IMR-90 (cell line): ENCODE results near the gene JMJD1C. TPM values are rescaled to one million over a fixed set of nuclear protein-coding genes. Genes with fewer than 3 reads are reported as not detected.

Experiments used
- ATAC-seq: fragments of 200-7000 bp; cut with Tn5 transposase; 2 replicates; pipeline ENCODE4 v1.9.1; 2020; ENCODE audit warnings: low read depth, mild to moderate bottlenecking, moderate library complexity
- BruUV-seq: library from RNA; stranded (reverse); fragments of 400-500 nt; replicated peaks from 2 replicates; lab custom pipeline; 2021; lab: Mats Ljungman, UMichigan
- CTCF ChIA-PET: fragments of 300-600 bp; formaldehyde crosslinking; extraction: SDS; loops from one replicate; lab custom pipeline; 2021; ENCODE audit warnings: antibody characterized with exemption; lab: Yijun Ruan, JAX
- POLR2A ChIA-PET: fragments of 300-600 bp; sonication (Branson Sonifier 250); formaldehyde crosslinking; loops from one replicate; lab custom pipeline; 2022; ENCODE audit warnings: antibody characterized with exemption; ENCODE audit not compliant: unreplicated experiment; lab: Charles Lee
- DNase-seq: peaks from one replicate; pipeline ENCODE4 v3.0.0; 2013
- H2AFZ ChIP-seq: replicated peaks from 2 replicates; pipeline ENCODE3; 2013; ENCODE audit warnings: low read length, mild to moderate bottlenecking; ENCODE audit not compliant: poor library complexity
- H2AK5ac ChIP-seq: 2 replicates; pipeline ENCODE4 v1.6.1; 2013; ENCODE audit warnings: low read depth, low read length, inconsistent platforms
- H2AK9ac ChIP-seq: replicated peaks from 2 replicates; pipeline ENCODE3; 2013; ENCODE audit warnings: mild to moderate bottlenecking, low read depth, low read length, moderate library complexity; ENCODE audit not compliant: poor library complexity
- H2BK120ac ChIP-seq: 2 replicates; pipeline ENCODE4 v1.6.1; 2013; ENCODE audit warnings: low read depth, low read length, inconsistent platforms
- H2BK15ac ChIP-seq: 3 replicates; pipeline ENCODE4 v1.6.1; 2013; ENCODE audit warnings: low read depth, low read length, inconsistent platforms
- H2BK20ac ChIP-seq: 2 replicates; pipeline ENCODE4 v1.6.1; 2013; ENCODE audit warnings: low read depth, mild to moderate bottlenecking, inconsistent platforms, low read length, moderate library complexity
- H2BK5ac ChIP-seq: 2 replicates; pipeline ENCODE4 v1.6.1; 2013; ENCODE audit warnings: mild to moderate bottlenecking, low read depth, low read length, inconsistent platforms; ENCODE audit not compliant: poor library complexity, severe bottlenecking
- H3K14ac ChIP-seq: replicated peaks from 2 replicates; pipeline ENCODE4 v1.6.1; 2013; ENCODE audit warnings: low read depth, low read length, inconsistent platforms
- H3K18ac ChIP-seq: 2 replicates; pipeline ENCODE4 v1.6.1; 2013; ENCODE audit warnings: low read depth, low read length, control low read depth
- H3K23ac ChIP-seq: 2 replicates; pipeline ENCODE4 v1.6.1; 2013; ENCODE audit warnings: low read depth, low read length, inconsistent platforms
- H3K27ac ChIP-seq: 2 replicates; pipeline ENCODE4 v1.5.1; 2013; ENCODE audit warnings: mild to moderate bottlenecking, control low read depth, low read length; ENCODE audit not compliant: insufficient read depth
- H3K27me3 ChIP-seq: 2 replicates; pipeline ENCODE4 v1.6.1; 2013; ENCODE audit warnings: low read length; ENCODE audit not compliant: control insufficient read depth, insufficient read depth
- H3K36me3 ChIP-seq: 2 replicates; pipeline ENCODE4 v1.6.1; 2013; ENCODE audit warnings: low read length, mixed read lengths; ENCODE audit not compliant: control insufficient read depth, insufficient read depth
- H3K4ac ChIP-seq: 2 replicates; pipeline ENCODE4 v1.6.1; 2013; ENCODE audit warnings: low read depth, low read length, inconsistent platforms
- H3K4me1 ChIP-seq: 2 replicates; pipeline ENCODE4 v1.6.1; 2013; ENCODE audit warnings: low read length, mixed read lengths; ENCODE audit not compliant: control insufficient read depth, insufficient read depth
- H3K4me2 ChIP-seq: 2 replicates; pipeline ENCODE4 v1.6.1; 2013; ENCODE audit warnings: low read depth, mild to moderate bottlenecking, control low read depth, low read length, moderate library complexity
- H3K4me3 ChIP-seq: 2 replicates; pipeline ENCODE4 v1.5.1; 2013; ENCODE audit warnings: low read depth, mild to moderate bottlenecking, control low read depth, low read length, moderate library complexity; ENCODE audit not compliant: insufficient read depth
- H3K56ac ChIP-seq: 2 replicates; pipeline ENCODE4 v1.6.1; 2013; ENCODE audit warnings: low read length, inconsistent platforms; ENCODE audit not compliant: insufficient read depth; ENCODE audit errors: extremely low read depth
- H3K79me1 ChIP-seq, 2 experiments: 2 replicates each; pipeline ENCODE4 v1.6.1; 2013; ENCODE audit warnings: low read length in 2 of 2, inconsistent platforms in 1 of 2, low read depth in 1 of 2
- H3K9ac ChIP-seq: 2 replicates; pipeline ENCODE4 v1.6.1; 2013; ENCODE audit warnings: low read depth, low read length, control low read depth
- H3K9me1 ChIP-seq: 2 replicates; pipeline ENCODE4 v1.6.1; 2013; ENCODE audit warnings: low read length, inconsistent platforms; ENCODE audit not compliant: insufficient read depth
- H3K9me3 ChIP-seq: 2 replicates; pipeline ENCODE4 v1.6.1; 2013; ENCODE audit warnings: low read length; ENCODE audit not compliant: control insufficient read depth, insufficient read depth
- H4K20me1 ChIP-seq: 2 replicates; pipeline ENCODE4 v1.6.1; 2013; ENCODE audit warnings: low read length, inconsistent platforms; ENCODE audit not compliant: insufficient read depth
- H4K5ac ChIP-seq: 2 replicates; pipeline ENCODE4 v1.6.1; 2013; ENCODE audit warnings: mild to moderate bottlenecking, low read depth, low read length, control low read depth
- H4K8ac ChIP-seq, 2 experiments: 2 replicates each; pipeline ENCODE4 v1.6.1; 2013; ENCODE audit warnings: low read depth in 2 of 2, low read length in 2 of 2, control low read depth in 1 of 2, inconsistent platforms in 1 of 2
- H4K91ac ChIP-seq: 2 replicates; pipeline ENCODE4 v1.6.1; 2013; ENCODE audit warnings: low read depth, low read length, inconsistent platforms; ENCODE audit not compliant: insufficient read depth
- BHLHE40 ChIP-seq: fragments of 150-350 bp; IDR thresholded peaks from 2 replicates; pipeline ENCODE4 v1.6.1; 2016; ENCODE audit warnings: mild to moderate bottlenecking, low read depth, low read length
- CEBPB ChIP-seq: IDR thresholded peaks from 2 replicates; pipeline ENCODE4 v1.6.1; 2012; ENCODE audit warnings: low read depth, low read length, improper control_type of control experiment
- CHD1 ChIP-seq: IDR thresholded peaks from 2 replicates; pipeline ENCODE4 v1.6.1; 2012; ENCODE audit warnings: low read depth, low read length, improper control_type of control experiment
- CTCF ChIP-seq: conservative IDR thresholded peaks from 2 replicates; pipeline ENCODE4 v1.5.1; 2012; ENCODE audit warnings: mild to moderate bottlenecking, low read depth, low read length, improper control_type of control experiment
- FOS ChIP-seq: fragments of 150-350 bp; IDR thresholded peaks from 2 replicates; pipeline ENCODE4 v1.6.1; 2016; ENCODE audit warnings: low read depth, low read length
- MAFK ChIP-seq: IDR thresholded peaks from 2 replicates; pipeline ENCODE4 v1.6.1; 2012; ENCODE audit warnings: low read depth, low read length, improper control_type of control experiment
- MAZ ChIP-seq: IDR thresholded peaks from 2 replicates; pipeline ENCODE4 v1.6.1; 2012; ENCODE audit warnings: low read depth, mild to moderate bottlenecking, low read length, improper control_type of control experiment, moderate library complexity, borderline replicate concordance
- MXI1 ChIP-seq: IDR thresholded peaks from 2 replicates; pipeline ENCODE4 v1.6.1; 2012; ENCODE audit warnings: low read depth, mild to moderate bottlenecking, low read length, moderate library complexity, borderline replicate concordance
- NFE2L2 ChIP-seq: fragments of 150-350 bp; IDR thresholded peaks from 2 replicates; pipeline ENCODE4 v1.6.1; 2016; ENCODE audit warnings: low read depth, mild to moderate bottlenecking, low read length
- POLR2A ChIP-seq: IDR thresholded peaks from 2 replicates; pipeline ENCODE4 v1.6.1; 2012; ENCODE audit warnings: mild to moderate bottlenecking, low read depth, low read length
- RAD21 ChIP-seq: IDR thresholded peaks from 2 replicates; pipeline ENCODE4 v1.6.1; 2012; ENCODE audit warnings: low read length, improper control_type of control experiment
- RCOR1 ChIP-seq: IDR thresholded peaks from 2 replicates; pipeline ENCODE4 v1.6.1; 2012; ENCODE audit warnings: mild to moderate bottlenecking, low read length, improper control_type of control experiment; ENCODE audit not compliant: insufficient replicate concordance
- RFX5 ChIP-seq: IDR thresholded peaks from 2 replicates; pipeline ENCODE4 v1.8.0; 2012; ENCODE audit warnings: low read depth, mild to moderate bottlenecking, low read length, moderate library complexity
- WGBS, 2 experiments: methylation state at CpG; one replicate each; pipeline versions ENCODE4 v1.1.5 to v1.1.7; 2013; ENCODE audit warnings: missing lambda C conversion rate in 2 of 2; ENCODE audit not compliant: insufficient read length in 1 of 2; ENCODE audit errors: extremely low coverage in 2 of 2; 5-methylcytosine and 5-hydroxymethylcytosine counted together
- dilution Hi-C: fragments of 300-500 bp; cut with HindIII; formaldehyde crosslinking; loops from one replicate; pipeline ENCODE4 v1.14.3; 2018; ENCODE audit warnings: low sequenced_read_pairs; ENCODE audit not compliant: unreplicated experiment
- in situ Hi-C: fragments of 300-500 bp; cut with MboI; formaldehyde crosslinking; loops from 3 replicates; pipeline ENCODE4 v1.14.3; 2019; ENCODE audit warnings: low sequenced_read_pairs, inconsistent platforms, mixed read lengths
- intact Hi-C: fragments of 100-400 bp; cut with micrococcal nuclease; formaldehyde crosslinking; loops from 2 replicates; pipeline ENCODE4 v1.10.0; 2022
- polyA plus RNA-seq, 3 experiments: library from polyadenylated mRNA; depleted of rRNA; stranded (reverse); fragments of >200 nt; gene quantifications; 2 replicates each; pipeline ENCODE4 v1.2.3, GENCODE V29; 2012; ENCODE audit warnings: low replicate concordance in 1 of 3
- total RNA-seq: library from RNA; depleted of rRNA; stranded (reverse); fragments of >200 nt; gene quantifications from 2 replicates; pipeline ENCODE4 v1.2.3, GENCODE V29; 2012
- TF ChIP-seq, protein P1 (sequence below): fragments of 150-350 bp; IDR thresholded peaks from 2 replicates; pipeline ENCODE4 v1.6.1; 2016; ENCODE audit warnings: low read depth, mild to moderate bottlenecking, low read length, moderate library complexity, borderline replicate concordance
- TF ChIP-seq, protein P2 (sequence below): fragments of 150-350 bp; IDR thresholded peaks from 2 replicates; pipeline ENCODE4 v1.6.1; 2017; ENCODE audit warnings: mild to moderate bottlenecking, antibody characterized with exemption, low read length, low read depth

Gene JMJD1C
- total and polyA plus RNA-seq, 2 of the 4 experiments (the other 2 are of a cell fraction), result 15.6 to 96.8 TPM

GRCh38 chr10:63365976-63366765, 99.6 kb downstream of the JMJD1C start:
- Histone ChIP-seq H3K4me3 (no peak overlapping the region), H3K14ac (no peak overlapping the region), H2BK5ac (no peak overlapping the region), H2AK5ac (no peak overlapping the region), H3K9me1 (no peaks in the 10 kb centered on the region), H2BK15ac (no peak overlapping the region), H2BK20ac (no peak overlapping the region), H4K91ac (no peak overlapping the region), H3K36me3 (no peaks in the 10 kb centered on the region), H4K20me1 (no peaks in the 10 kb centered on the region; the same call in 1 of the 2 replicates), H3K79me1 (peaks cover 47 to 69% of the 10 kb centered on the region in 2 experiments), H3K23ac (no peak overlapping the region), H4K5ac (no peak overlapping the region), H3K4me1 (no peaks in the 10 kb centered on the region), H2BK120ac (no peak overlapping the region), H2AFZ (no peak overlapping the region), H2AK9ac (no peak overlapping the region), H3K27ac (no peak overlapping the region), H4K8ac (no peak overlapping the region), H3K4me2 (no peak overlapping the region), H3K4ac (no peak overlapping the region), H3K27me3 (no peaks in the 10 kb centered on the region), H3K56ac (no peak overlapping the region), H3K9ac (no peak overlapping the region), H3K18ac (no peak overlapping the region), H3K9me3 (no peaks in the 10 kb centered on the region)
- BruUV-seq, result no TSS peak
- ATAC-seq (no peak), DNase-seq (no peak)
- intact Hi-C loops, result no loop called here
- WGBS, 2 experiments, result 100% methylated on average over 1 of the region's 2 CpGs; no CpG with 5 or more reads in 1 of the 2 experiments
- ChIA-PET CTCF (interaction anchor here (1.1 kb wide), 1 partner anchor 33 kb away, joined by 3 read pairs; no protein-coding TSS in a partner anchor), POLR2A (no interaction called here)
- in situ Hi-C loops, result no loop called here
- dilution Hi-C loops, result no loop called here
- TF ChIP-seq FOS, result no peak
- no peak for TF ChIP-seq RCOR1
- no peak for TF ChIP-seq CHD1
- no peak for TF ChIP-seq NFE2L2
- TF ChIP-seq CEBPB, result no peak
- TF ChIP-seq BHLHE40, result no peak
- no peak for TF ChIP-seq CTCF
- TF ChIP-seq, protein P1, sequence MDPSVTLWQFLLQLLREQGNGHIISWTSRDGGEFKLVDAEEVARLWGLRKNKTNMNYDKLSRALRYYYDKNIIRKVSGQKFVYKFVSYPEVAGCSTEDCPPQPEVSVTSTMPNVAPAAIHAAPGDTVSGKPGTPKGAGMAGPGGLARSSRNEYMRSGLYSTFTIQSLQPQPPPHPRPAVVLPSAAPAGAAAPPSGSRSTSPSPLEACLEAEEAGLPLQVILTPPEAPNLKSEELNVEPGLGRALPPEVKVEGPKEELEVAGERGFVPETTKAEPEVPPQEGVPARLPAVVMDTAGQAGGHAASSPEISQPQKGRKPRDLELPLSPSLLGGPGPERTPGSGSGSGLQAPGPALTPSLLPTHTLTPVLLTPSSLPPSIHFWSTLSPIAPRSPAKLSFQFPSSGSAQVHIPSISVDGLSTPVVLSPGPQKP, result no peak
- TF ChIP-seq RAD21, result no peak
- TF ChIP-seq POLR2A, result no peak
- no peak for TF ChIP-seq RFX5
- TF ChIP-seq, protein P2, sequence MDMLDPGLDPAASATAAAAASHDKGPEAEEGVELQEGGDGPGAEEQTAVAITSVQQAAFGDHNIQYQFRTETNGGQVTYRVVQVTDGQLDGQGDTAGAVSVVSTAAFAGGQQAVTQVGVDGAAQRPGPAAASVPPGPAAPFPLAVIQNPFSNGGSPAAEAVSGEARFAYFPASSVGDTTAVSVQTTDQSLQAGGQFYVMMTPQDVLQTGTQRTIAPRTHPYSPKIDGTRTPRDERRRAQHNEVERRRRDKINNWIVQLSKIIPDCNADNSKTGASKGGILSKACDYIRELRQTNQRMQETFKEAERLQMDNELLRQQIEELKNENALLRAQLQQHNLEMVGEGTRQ, result no peak
- no peak for TF ChIP-seq MAFK
- TF ChIP-seq MXI1, result no peak
- TF ChIP-seq MAZ, result no peak
